Mesendoderm (in vitro differentiated cells): ENCODE data around the gene SLC35F3.

ENCODE experiments used
- DNase-seq: peaks from one replicate; pipeline ENCODE4 v3.0.0; 2013
- H2AK5ac ChIP-seq: 2 replicates; pipeline ENCODE4 v1.6.1; 2013; ENCODE audit warnings: low read length, inconsistent platforms
- H2BK120ac ChIP-seq: 2 replicates; pipeline ENCODE4 v1.6.1; 2013; ENCODE audit warnings: low read depth, mild to moderate bottlenecking, low read length, moderate library complexity, mixed read lengths
- H2BK15ac ChIP-seq: replicated peaks from 2 replicates; pipeline ENCODE4 v1.6.1; 2013; ENCODE audit warnings: low read depth, mild to moderate bottlenecking, moderate library complexity
- H2BK5ac ChIP-seq: 2 replicates; pipeline ENCODE4 v1.6.1; 2013; ENCODE audit warnings: low read length, inconsistent platforms
- H3K18ac ChIP-seq: 2 replicates; pipeline ENCODE4 v1.6.1; 2013; ENCODE audit warnings: mild to moderate bottlenecking, low read length, mixed read lengths
- H3K23ac ChIP-seq: one replicate; pipeline ENCODE4 v1.6.1; 2013; ENCODE audit warnings: low read length
- H3K27ac ChIP-seq: 2 replicates; pipeline ENCODE4 v1.5.1; 2013; ENCODE audit warnings: low read depth, mild to moderate bottlenecking, inconsistent platforms, low read length, moderate library complexity
- H3K27me3 ChIP-seq: 2 replicates; pipeline ENCODE4 v1.6.1; 2013; ENCODE audit warnings: low read length, control low read depth, mild to moderate bottlenecking, inconsistent platforms; ENCODE audit not compliant: insufficient read depth, poor library complexity
- H3K36me3 ChIP-seq: 2 replicates; pipeline ENCODE4 v1.6.1; 2013; ENCODE audit warnings: low read length, inconsistent platforms; ENCODE audit not compliant: control insufficient read depth, insufficient read depth
- H3K4ac ChIP-seq: one replicate; pipeline ENCODE4 v1.6.1; 2013; ENCODE audit warnings: low read depth, mild to moderate bottlenecking, low read length, moderate library complexity
- H3K4me1 ChIP-seq: 2 replicates; pipeline ENCODE4 v1.6.1; 2013; ENCODE audit warnings: low read depth, low read length, inconsistent platforms; ENCODE audit not compliant: control insufficient read depth
- H3K4me2 ChIP-seq: 2 replicates; pipeline ENCODE4 v1.6.1; 2013; ENCODE audit warnings: low read length
- H3K4me3 ChIP-seq: 2 replicates; pipeline ENCODE4 v1.5.1; 2013; ENCODE audit warnings: mild to moderate bottlenecking, low read length
- H3K56ac ChIP-seq: one replicate; pipeline ENCODE4 v1.6.1; 2013; ENCODE audit warnings: low read length
- H3K79me1 ChIP-seq: 2 replicates; pipeline ENCODE4 v1.6.1; 2013; ENCODE audit warnings: low read length, inconsistent platforms
- H3K79me2 ChIP-seq: 2 replicates; pipeline ENCODE4 v1.6.1; 2013; ENCODE audit warnings: mild to moderate bottlenecking, low read length; ENCODE audit not compliant: control insufficient read depth, insufficient read depth
- H3K9ac ChIP-seq: 2 replicates; pipeline ENCODE4 v1.6.1; 2013; ENCODE audit warnings: low read length, inconsistent platforms
- H4K5ac ChIP-seq: one replicate; pipeline ENCODE4 v1.6.1; 2013; ENCODE audit warnings: low read length
- H4K8ac ChIP-seq: one replicate; pipeline ENCODE4 v1.6.1; 2013; ENCODE audit warnings: low read depth, mild to moderate bottlenecking, control low read depth, low read length, moderate library complexity
- WGBS: extraction: QIAGEN DNeasy Blood & Tissue Kit; methylation state at CpG from one replicate; pipeline ENCODE4 v1.1.7; 2013; ENCODE audit warnings: low lambda C conversion rate, missing lambda C conversion rate; ENCODE audit not compliant: insufficient coverage; ENCODE audit errors: extremely low coverage; 5-methylcytosine and 5-hydroxymethylcytosine counted together

The SLC35F3 gene

GRCh38 chr1:234014208-234014607, 109.7 kb downstream of the SLC35F3 start:
- H2AK5ac ChIP-seq, result no peak overlapping the region
- no peak overlapping the region for H4K8ac ChIP-seq
- no peak overlapping the region for H3K4me2 ChIP-seq
- no peak overlapping the region for H3K9ac ChIP-seq
- H2BK120ac ChIP-seq, result no peak overlapping the region
- H3K36me3 ChIP-seq, result no peaks in the 10 kb centered on the region
- no peak overlapping the region for H3K18ac ChIP-seq
- no peak overlapping the region for H3K27ac ChIP-seq
- H3K79me2 ChIP-seq, result no peaks in the 10 kb centered on the region
- DNase-seq, result no peak
- H3K56ac ChIP-seq, result no peak overlapping the region
- H3K4ac ChIP-seq, result no peak overlapping the region
- no peak overlapping the region for H3K4me3 ChIP-seq
- H2BK15ac ChIP-seq, result no peak overlapping the region
- no peak overlapping the region for H2BK5ac ChIP-seq
- WGBS, result no CpG with 5 or more reads among the region's 3 CpGs
- no peak overlapping the region for H3K23ac ChIP-seq
- no peaks in the 10 kb centered on the region for H3K27me3 ChIP-seq
- no peaks in the 10 kb centered on the region for H3K4me1 ChIP-seq
- H3K79me1 ChIP-seq, result no peaks in the 10 kb centered on the region
- H4K5ac ChIP-seq, result no peak overlapping the region

DNA sequence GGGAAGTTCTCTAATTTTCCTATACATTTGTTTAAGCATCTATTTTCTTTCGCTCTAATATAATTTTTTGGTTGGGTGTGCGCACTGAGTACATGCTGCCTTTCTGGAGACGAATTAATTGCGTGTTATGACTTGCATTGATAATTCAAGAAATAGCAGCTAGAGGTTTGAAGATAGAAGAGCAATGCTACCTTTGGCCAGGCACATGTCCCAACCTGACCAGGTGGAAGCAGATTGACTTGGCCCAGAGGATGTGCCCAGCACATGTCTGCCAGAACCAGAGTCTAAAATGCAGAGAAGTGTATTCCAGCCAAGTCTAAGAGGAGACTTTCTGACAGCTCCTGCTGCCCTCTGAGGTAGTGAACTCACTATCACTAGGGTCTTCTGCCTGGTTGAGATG, 114.3 kb downstream of the SLC35F3 start:
- H4K5ac ChIP-seq, result no peak overlapping the region
- no peaks in the 10 kb centered on the region for H3K79me1 ChIP-seq
- H2BK120ac ChIP-seq, result no peak overlapping the region
- H3K23ac ChIP-seq, result no peak overlapping the region
- no peaks in the 10 kb centered on the region for H3K4me1 ChIP-seq
- H3K27me3 ChIP-seq, result no peaks in the 10 kb centered on the region
- no peaks in the 10 kb centered on the region for H3K36me3 ChIP-seq
- H3K18ac ChIP-seq, result no peak overlapping the region
- H2AK5ac ChIP-seq, result no peak overlapping the region
- no peak overlapping the region for H2BK5ac ChIP-seq
- DNase-seq, result no peak
- H3K4me2 ChIP-seq, result no peak overlapping the region
- no peak overlapping the region for H3K27ac ChIP-seq
- WGBS, result no CpG with 5 or more reads among the region's 4 CpGs
- no peak overlapping the region for H3K4me3 ChIP-seq
- H3K56ac ChIP-seq, result no peak overlapping the region
- no peak overlapping the region for H2BK15ac ChIP-seq
- H3K9ac ChIP-seq, result no peak overlapping the region
- no peak overlapping the region for H3K4ac ChIP-seq
- H3K79me2 ChIP-seq, result no peaks in the 10 kb centered on the region
- H4K8ac ChIP-seq, result no peak overlapping the region

DNA sequence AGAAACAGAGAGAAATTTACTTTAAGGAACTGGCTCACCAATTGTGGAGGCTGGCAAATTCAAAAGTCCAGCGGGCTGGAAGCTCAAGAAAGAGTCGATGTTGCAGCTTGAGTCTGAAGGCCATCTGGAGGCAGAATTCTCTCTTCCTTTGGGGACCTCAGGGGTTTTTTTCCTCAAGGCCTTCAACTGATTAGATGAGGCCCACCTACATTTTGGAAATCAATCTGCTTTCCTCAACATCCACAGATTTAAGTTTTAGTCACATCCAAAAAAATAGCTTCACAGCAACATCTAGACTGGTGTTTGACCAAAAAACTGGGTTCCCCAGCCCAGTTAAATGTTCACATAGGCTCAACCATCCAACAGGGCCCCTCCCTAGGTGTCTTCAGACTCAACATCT, 114.9 kb downstream of the SLC35F3 start:
- H3K79me2 ChIP-seq, result no peaks in the 10 kb centered on the region

DNA sequence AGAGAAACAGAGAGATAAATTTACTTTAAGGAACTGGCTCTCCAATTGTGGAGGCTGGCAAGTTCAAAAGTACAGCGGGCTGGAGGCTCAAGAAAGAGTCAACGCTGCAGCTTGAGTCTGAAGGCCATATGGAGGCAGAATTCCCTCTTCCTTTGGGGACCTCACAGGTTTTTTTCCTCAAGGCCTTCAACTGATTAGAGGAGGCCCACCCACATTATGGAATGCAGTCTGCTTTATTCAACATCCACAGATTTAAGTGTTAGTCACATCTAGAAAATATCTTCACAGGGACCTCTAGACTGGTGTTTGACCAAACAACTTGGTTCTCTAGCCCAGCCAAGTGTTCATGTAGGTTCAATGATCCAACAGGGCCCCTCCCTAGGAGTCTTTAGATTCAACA, 117.8 kb downstream of the SLC35F3 start:
- Histone ChIP-seq H3K23ac (no peak overlapping the region), H3K79me2 (no peaks in the 10 kb centered on the region), H3K27me3 (no peaks in the 10 kb centered on the region), H3K56ac (no peak overlapping the region), H3K9ac (no peak overlapping the region), H3K4me1 (no peaks in the 10 kb centered on the region), H3K79me1 (no peaks in the 10 kb centered on the region), H3K27ac (no peak overlapping the region), H3K4me3 (no peak overlapping the region), H4K5ac (no peak overlapping the region), H2BK120ac (no peak overlapping the region), H3K4me2 (no peak overlapping the region), H3K4ac (no peak overlapping the region), H3K18ac (no peak overlapping the region), H2BK5ac (no peak overlapping the region), H2AK5ac (no peak overlapping the region), H3K36me3 (no peaks in the 10 kb centered on the region), H2BK15ac (no peak overlapping the region), H4K8ac (no peak overlapping the region)
- WGBS, result no CpG with 5 or more reads among the region's 2 CpGs
- no peak for DNase-seq

More for the DNA sequence above, 114.9 kb downstream of the SLC35F3 start:
- no peak overlapping the region for H3K4me2 ChIP-seq
- no peak overlapping the region for H3K9ac ChIP-seq
- no peak overlapping the region for H2BK15ac ChIP-seq
- H3K56ac ChIP-seq, result no peak overlapping the region
- H3K79me1 ChIP-seq, result no peaks in the 10 kb centered on the region
- H2AK5ac ChIP-seq, result no peak overlapping the region
- no CpG with 5 or more reads among the region's 2 CpGs for WGBS
- H2BK5ac ChIP-seq, result no peak overlapping the region
- H3K36me3 ChIP-seq, result no peaks in the 10 kb centered on the region
- H3K23ac ChIP-seq, result no peak overlapping the region
- H3K4me1 ChIP-seq, result no peaks in the 10 kb centered on the region
- H4K8ac ChIP-seq, result no peak overlapping the region
- no peak overlapping the region for H3K18ac ChIP-seq
- H3K4ac ChIP-seq, result no peak overlapping the region
- H2BK120ac ChIP-seq, result no peak overlapping the region
- H3K4me3 ChIP-seq, result no peak overlapping the region
- no peak overlapping the region for H3K27ac ChIP-seq
- no peak overlapping the region for H4K5ac ChIP-seq
- DNase-seq, result no peak
- no peaks in the 10 kb centered on the region for H3K27me3 ChIP-seq

DNA sequence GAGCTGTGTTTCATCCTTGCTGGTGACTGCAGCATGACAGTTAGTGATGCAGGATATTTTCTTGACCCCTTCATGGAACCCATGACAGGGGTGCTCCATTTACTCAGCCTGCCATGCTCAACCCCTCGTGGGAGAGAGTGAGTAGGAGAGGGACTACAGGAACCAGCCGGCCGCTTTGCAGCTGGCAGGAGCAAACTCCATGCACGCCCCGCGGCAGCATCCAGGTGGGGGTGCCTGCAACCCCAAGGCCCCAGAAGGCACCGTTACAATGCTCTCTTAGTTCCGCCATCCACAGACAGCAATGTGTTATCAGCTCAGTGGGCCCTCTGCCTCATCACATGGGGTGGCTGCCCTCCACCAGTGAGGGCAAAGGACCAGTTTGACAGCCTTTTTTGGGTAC, 135.1 kb downstream of the SLC35F3 start:
- Histone ChIP-seq H3K79me1 (no peaks in the 10 kb centered on the region), H2AK5ac (no peak overlapping the region), H3K27ac (no peak overlapping the region), H3K79me2 (no peaks in the 10 kb centered on the region), H3K27me3 (no peaks in the 10 kb centered on the region), H3K4me3 (no peak overlapping the region), H4K5ac (no peak overlapping the region), H3K4ac (no peak overlapping the region), H4K8ac (no peak overlapping the region), H3K4me1 (no peaks in the 10 kb centered on the region), H2BK5ac (no peak overlapping the region), H2BK15ac (no peak overlapping the region), H3K23ac (no peak overlapping the region), H3K4me2 (no peak overlapping the region), H2BK120ac (no peak overlapping the region), H3K56ac (no peak overlapping the region), H3K36me3 (no peaks in the 10 kb centered on the region), H3K18ac (no peak overlapping the region), H3K9ac (no peak overlapping the region)
- DNase-seq, result no peak
- WGBS, result no CpG with 5 or more reads among the region's 8 CpGs

DNA sequence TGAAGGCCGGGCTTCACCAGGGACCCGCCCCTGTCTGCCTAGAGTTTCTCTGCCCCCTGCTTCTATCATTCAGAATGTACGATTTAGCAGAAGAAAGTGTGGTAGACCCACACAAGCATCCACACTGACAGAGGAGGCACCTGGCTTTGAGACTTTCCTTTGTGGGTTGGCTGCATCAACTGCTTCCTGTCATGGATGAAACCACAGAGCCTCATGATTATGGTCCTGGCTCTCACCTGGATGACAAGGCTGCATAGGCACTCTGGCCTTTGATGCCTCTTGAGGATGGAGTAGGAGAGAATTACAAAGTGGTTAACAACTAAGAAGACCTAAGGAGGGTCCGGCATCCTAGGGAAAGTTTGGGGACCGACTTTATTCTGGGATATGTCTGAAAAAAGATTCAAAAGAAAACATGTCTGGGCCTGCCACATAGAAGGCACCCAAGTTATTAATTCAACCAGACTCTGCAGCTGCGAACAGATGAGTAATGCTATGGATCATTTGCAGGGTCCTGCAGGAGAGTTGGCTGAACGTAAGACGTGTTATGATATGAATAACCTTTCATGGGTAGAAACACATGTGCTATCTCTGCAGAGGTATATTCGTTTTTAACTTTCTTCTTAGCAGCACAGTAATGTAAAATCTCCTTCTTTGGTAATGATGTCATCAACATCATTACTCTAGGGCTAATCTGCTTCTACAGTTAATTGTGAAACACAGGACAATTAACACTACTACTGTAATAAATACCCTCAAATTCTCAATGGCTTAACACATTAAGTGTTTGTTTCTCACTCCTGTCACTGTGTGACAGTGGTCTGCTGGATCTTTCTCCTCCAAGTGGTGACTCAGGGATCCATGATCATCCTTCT, 136.2 kb downstream of the SLC35F3 start:
- Histone ChIP-seq H2BK120ac (no peak overlapping the region), H3K4ac (no peak overlapping the region), H3K4me1 (no peaks in the 10 kb centered on the region), H3K56ac (no peak overlapping the region), H3K4me2 (no peak overlapping the region), H2BK5ac (no peak overlapping the region), H2BK15ac (no peak overlapping the region), H3K36me3 (no peaks in the 10 kb centered on the region), H3K4me3 (no peak overlapping the region), H3K9ac (no peak overlapping the region), H3K79me1 (no peaks in the 10 kb centered on the region), H4K8ac (no peak overlapping the region), H2AK5ac (no peak overlapping the region), H3K27me3 (no peaks in the 10 kb centered on the region), H3K23ac (no peak overlapping the region), H4K5ac (no peak overlapping the region), H3K79me2 (no peaks in the 10 kb centered on the region), H3K18ac (no peak overlapping the region), H3K27ac (no peak overlapping the region)
- DNase-seq, result no peak
- no CpG with 5 or more reads among the region's 9 CpGs for WGBS
